ENCODE measurements around the gene FRMD4B.

FRMD4B gene

GRCh38 chr3:69130689-69131088, 255.2 kb downstream of the FRMD4B start:
- H3K9me3 ChIP-seq (ENCODE audit: control insufficient read depth, low read length): no peaks in the 10 kb centered on the region
- no peaks in the 10 kb centered on the region for H3K4me1 ChIP-seq (ENCODE audit: control insufficient read depth, insufficient read depth, low read length, poor library complexity, severe bottlenecking)
- no peak overlapping the region for H3K4me3 ChIP-seq (ENCODE audit: extremely low read depth, insufficient read depth, low read length, poor library complexity, severe bottlenecking)
- no peak overlapping the region for H3K27ac ChIP-seq (ENCODE audit: low read depth, low read length, severe bottlenecking)
- H3K36me3 ChIP-seq (ENCODE audit: control insufficient read depth, insufficient read depth, low read length): no peaks in the 10 kb centered on the region

- 75% methylated on average over 1 of the region's 1 CpG; no CpG with 5 or more reads in 1 of the 2 experiments for WGBS, 2 experiments (ENCODE audit: insufficient coverage in 2 of 2)
- no peak overlapping the region for H3K27ac ChIP-seq (ENCODE audit: low read depth, low read length, severe bottlenecking)
- no peaks in the 10 kb centered on the region for H3K4me1 ChIP-seq (ENCODE audit: control insufficient read depth, insufficient read depth, low read length, poor library complexity, severe bottlenecking)
- H3K36me3 ChIP-seq (ENCODE audit: control insufficient read depth, insufficient read depth, low read length): no peaks in the 10 kb centered on the region
- H3K4me3 ChIP-seq (ENCODE audit: extremely low read depth, insufficient read depth, low read length, poor library complexity, severe bottlenecking): no peak overlapping the region
- H3K9me3 ChIP-seq (ENCODE audit: control insufficient read depth, low read length): no peaks in the 10 kb centered on the region
Measured at GRCh38 chr3:69129531-69129930, 256.4 kb downstream of the FRMD4B start.

DNA sequence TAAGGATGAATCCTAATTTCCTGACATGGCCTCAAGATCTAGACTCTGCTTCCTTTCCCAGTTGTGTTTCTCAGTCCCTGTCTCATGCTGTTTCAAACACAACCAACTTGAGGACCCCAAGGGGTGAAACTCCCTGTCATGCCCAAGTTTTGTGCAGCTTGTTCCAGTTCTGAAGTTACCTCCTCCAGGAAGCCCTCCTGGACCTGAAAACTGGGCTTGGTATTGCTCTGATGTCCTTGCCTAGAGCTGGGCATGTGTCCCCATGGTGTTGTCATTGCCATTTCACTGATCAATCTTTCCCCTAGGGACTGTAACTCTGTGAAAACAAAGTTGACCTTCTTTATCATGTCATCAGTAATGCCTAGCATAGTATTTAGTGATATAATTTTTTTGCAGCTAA, 257.4 kb downstream of the FRMD4B start:
- Histone ChIP-seq H3K27ac (ENCODE audit: low read depth, low read length, severe bottlenecking) (no peak overlapping the region), H3K36me3 (ENCODE audit: control insufficient read depth, insufficient read depth, low read length) (no peaks in the 10 kb centered on the region), H3K9me3 (ENCODE audit: control insufficient read depth, low read length) (no peaks in the 10 kb centered on the region), H3K4me1 (ENCODE audit: control insufficient read depth, insufficient read depth, low read length, poor library complexity, severe bottlenecking) (no peaks in the 10 kb centered on the region), H3K4me3 (ENCODE audit: extremely low read depth, insufficient read depth, low read length, poor library complexity, severe bottlenecking) (no peak overlapping the region)

GRCh38 chr3:69126999-69127398, 258.9 kb downstream of the FRMD4B start:
- Histone ChIP-seq H3K27ac (ENCODE audit: low read depth, low read length, severe bottlenecking) (no peak overlapping the region), H3K4me3 (ENCODE audit: extremely low read depth, insufficient read depth, low read length, poor library complexity, severe bottlenecking) (no peak overlapping the region), H3K4me1 (ENCODE audit: control insufficient read depth, insufficient read depth, low read length, poor library complexity, severe bottlenecking) (no peaks in the 10 kb centered on the region), H3K36me3 (ENCODE audit: control insufficient read depth, insufficient read depth, low read length) (no peaks in the 10 kb centered on the region), H3K9me3 (ENCODE audit: control insufficient read depth, low read length) (no peaks in the 10 kb centered on the region)
- WGBS, 2 experiments (ENCODE audit: insufficient coverage in 2 of 2): 75 to 96% methylated on average over 2 of the region's 2 CpGs

DNA sequence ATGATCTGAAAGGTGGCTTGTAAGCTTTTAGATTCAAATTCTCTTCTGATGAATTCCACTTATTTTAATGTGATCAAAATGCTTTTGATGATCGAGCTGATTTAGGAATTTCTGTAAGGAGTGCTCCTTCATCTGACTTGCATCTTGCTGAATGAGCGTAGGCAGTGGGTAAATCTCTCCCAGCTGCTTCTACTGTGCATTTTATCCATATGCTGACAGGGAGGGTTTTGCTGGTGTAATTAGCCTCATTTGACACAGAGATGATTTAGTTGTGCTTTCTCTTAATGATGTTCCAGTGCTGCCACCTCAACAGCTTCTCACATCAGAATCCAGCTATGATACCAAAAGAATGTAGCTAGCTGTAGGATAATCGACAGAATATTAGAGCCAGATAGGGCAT, 259.7 kb downstream of the FRMD4B start:
- no peak overlapping the region for H3K4me3 ChIP-seq (ENCODE audit: extremely low read depth, insufficient read depth, low read length, poor library complexity, severe bottlenecking)
- no peaks in the 10 kb centered on the region for H3K9me3 ChIP-seq (ENCODE audit: control insufficient read depth, low read length)
- no peaks in the 10 kb centered on the region for H3K4me1 ChIP-seq (ENCODE audit: control insufficient read depth, insufficient read depth, low read length, poor library complexity, severe bottlenecking)
- no peaks in the 10 kb centered on the region for H3K36me3 ChIP-seq (ENCODE audit: control insufficient read depth, insufficient read depth, low read length)
- H3K27ac ChIP-seq (ENCODE audit: low read depth, low read length, severe bottlenecking): no peak overlapping the region
- 93% methylated on average over 2 of the region's 3 CpGs; no CpG with 5 or more reads in 1 of the 2 experiments for WGBS, 2 experiments (ENCODE audit: insufficient coverage in 2 of 2)

GRCh38 chr3:69122403-69122802, 263.5 kb downstream of the FRMD4B start, which contains the start of gene LMOD3:
Gene LMOD3 (minus strand): TSS chr3:69122595. CDS start chr3:69122386, 209 bp downstream.
- no peak within 1 kb of the TSS for H3K4me3 ChIP-seq (ENCODE audit: extremely low read depth, insufficient read depth, low read length, poor library complexity, severe bottlenecking)
- no peaks in the 10 kb centered on the region for H3K36me3 ChIP-seq (ENCODE audit: control insufficient read depth, insufficient read depth, low read length)
- H3K4me1 ChIP-seq (ENCODE audit: control insufficient read depth, insufficient read depth, low read length, poor library complexity, severe bottlenecking): no peaks in the 10 kb centered on the region
- WGBS, 2 experiments (ENCODE audit: insufficient coverage in 2 of 2): 86 to 93% methylated on average over 1 to 2 of the region's 3 CpGs
- no peaks in the 10 kb centered on the region for H3K9me3 ChIP-seq (ENCODE audit: control insufficient read depth, low read length)
- no peak within 1 kb of the TSS for H3K27ac ChIP-seq (ENCODE audit: low read depth, low read length, severe bottlenecking)

DNA sequence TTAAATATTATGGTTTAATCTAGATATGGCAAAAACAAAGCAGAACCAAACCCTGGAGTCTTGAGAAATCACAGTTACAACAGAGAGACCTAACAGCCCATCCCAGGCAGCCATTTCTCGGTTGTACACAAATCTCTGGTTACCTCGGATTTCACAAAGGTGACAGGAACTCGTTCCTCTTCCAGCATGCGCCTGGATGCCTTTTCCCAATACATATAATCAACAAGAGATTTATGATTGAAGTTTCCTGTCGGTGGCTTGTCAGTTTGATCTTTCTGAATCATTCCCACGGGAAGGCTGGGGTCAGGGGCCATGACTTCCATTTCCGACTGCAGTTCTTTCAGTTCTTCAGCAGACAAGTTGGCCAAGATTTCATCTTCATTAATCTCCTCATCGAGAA, 263.9 kb downstream of the FRMD4B start:
- 89 to 91% methylated on average over 3 to 4 of the region's 8 CpGs for WGBS, 2 experiments (ENCODE audit: insufficient coverage in 2 of 2)
- Histone ChIP-seq H3K4me3 (ENCODE audit: extremely low read depth, insufficient read depth, low read length, poor library complexity, severe bottlenecking) (no peak overlapping the region), H3K4me1 (ENCODE audit: control insufficient read depth, insufficient read depth, low read length, poor library complexity, severe bottlenecking) (no peaks in the 10 kb centered on the region), H3K36me3 (ENCODE audit: control insufficient read depth, insufficient read depth, low read length) (no peaks in the 10 kb centered on the region), H3K27ac (ENCODE audit: low read depth, low read length, severe bottlenecking) (no peak overlapping the region), H3K9me3 (ENCODE audit: control insufficient read depth, low read length) (no peaks in the 10 kb centered on the region)

DNA sequence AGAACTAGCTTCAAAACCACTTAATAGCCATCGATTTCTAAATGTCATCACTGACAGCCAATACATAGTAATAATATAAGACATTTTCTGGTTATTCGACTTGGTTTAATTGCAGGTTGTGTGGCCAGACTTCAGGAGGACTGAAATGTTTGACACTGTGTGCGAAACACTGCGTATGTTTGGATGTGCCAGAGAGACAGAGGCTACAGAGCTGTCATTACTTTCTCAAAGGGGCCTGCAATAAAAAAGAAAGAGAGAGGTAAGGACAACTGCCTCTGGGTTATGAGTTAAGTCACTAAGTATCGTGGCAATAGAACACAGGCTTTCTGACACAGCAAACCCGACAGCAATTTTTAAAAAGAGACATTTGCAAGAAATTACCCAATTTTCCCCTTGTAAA, 264.4 kb downstream of the FRMD4B start:
- 100% methylated on average over 3 of the region's 6 CpGs for WGBS, 2 experiments (ENCODE audit: insufficient coverage in 2 of 2)
- H3K9me3 ChIP-seq (ENCODE audit: control insufficient read depth, low read length): no peaks in the 10 kb centered on the region
- H3K27ac ChIP-seq (ENCODE audit: low read depth, low read length, severe bottlenecking): no peak overlapping the region
- H3K4me1 ChIP-seq (ENCODE audit: control insufficient read depth, insufficient read depth, low read length, poor library complexity, severe bottlenecking): no peaks in the 10 kb centered on the region
- no peaks in the 10 kb centered on the region for H3K36me3 ChIP-seq (ENCODE audit: control insufficient read depth, insufficient read depth, low read length)
- no peak overlapping the region for H3K4me3 ChIP-seq (ENCODE audit: extremely low read depth, insufficient read depth, low read length, poor library complexity, severe bottlenecking)

GRCh38 chr3:69120879-69121464, 264.9 kb downstream of the FRMD4B start:
- no peaks in the 10 kb centered on the region for H3K4me1 ChIP-seq (ENCODE audit: control insufficient read depth, insufficient read depth, low read length, poor library complexity, severe bottlenecking)
- no peaks in the 10 kb centered on the region for H3K36me3 ChIP-seq (ENCODE audit: control insufficient read depth, insufficient read depth, low read length)
- no peak overlapping the region for H3K27ac ChIP-seq (ENCODE audit: low read depth, low read length, severe bottlenecking)
- H3K4me3 ChIP-seq (ENCODE audit: extremely low read depth, insufficient read depth, low read length, poor library complexity, severe bottlenecking): no peak overlapping the region
- WGBS, 2 experiments (ENCODE audit: insufficient coverage in 2 of 2): 0% methylated on average over 1 of the region's 1 CpG
- H3K9me3 ChIP-seq (ENCODE audit: control insufficient read depth, low read length): no peaks in the 10 kb centered on the region
